Testis (tissue), 3 donors: ENCODE data around the gene PARVB. TPM values are rescaled to one million over a fixed set of nuclear protein-coding genes. Genes with fewer than 3 reads are reported as not detected.

Source experiments
- DNase-seq: peaks from one replicate; pipeline ENCODE4 v3.0.0-alpha.2; 2019
- H3K27ac ChIP-seq, 2 donors: fragments of 200-600 bp; sonication (generic); one replicate each; pipeline ENCODE4 v1.5.1; 2019
- H3K27me3 ChIP-seq: fragments of 200-600 bp; sonication (generic); one replicate; pipeline ENCODE4 v1.5.1; 2019
- H3K36me3 ChIP-seq: fragments of 200-600 bp; sonication (generic); one replicate; pipeline ENCODE4 v1.5.1; 2017; ENCODE audit warnings: low read depth; ENCODE audit errors: missing control alignments
- H3K4me1 ChIP-seq: fragments of 200-600 bp; sonication (generic); one replicate; pipeline ENCODE4 v1.5.1; 2019
- H3K4me3 ChIP-seq, 2 donors: fragments of 200-600 bp; sonication (generic); one replicate each; pipeline ENCODE4 v1.5.1; 2017 to 2019
- H3K9me3 ChIP-seq: fragments of 200-600 bp; sonication (generic); one replicate; pipeline ENCODE4 v1.5.1; 2017
- POLR2A ChIP-seq: fragments of 450-650 bp; IDR thresholded peaks from one replicate; pipeline ENCODE4 v1.6.1; 2017; ENCODE audit warnings: antibody characterized with exemption, mild to moderate bottlenecking, moderate library complexity
- WGBS, 2 donors: methylation state at CpG; one replicate each; pipeline ENCODE4 v1.1.5; 2018; 5-methylcytosine and 5-hydroxymethylcytosine counted together
- intact Hi-C: fragments of 100-400 bp; cut with DNase I; formaldehyde crosslinking; loops from one replicate; pipeline ENCODE4 v1.15.1; 2023; ENCODE audit warnings: low total_unique reads
- polyA plus RNA-seq: library from polyadenylated mRNA; stranded (reverse); fragments of 350-450 nt; fragmentation: Illumina TruSeq; extraction: RNeasy Lipid Tissue Mini Kit (QIAGEN cat#74804); gene quantifications from one replicate; pipeline ENCODE4 v1.2.3, GENCODE V29; 2014; ENCODE audit warnings: low read depth, low replicate concordance; ENCODE audit not compliant: insufficient read depth
- total RNA-seq, 2 donors: library from RNA; depleted of rRNA; stranded (reverse); fragments of >200 nt; gene quantifications; one replicate each; pipeline ENCODE4 v1.2.3, GENCODE V29; 2016
- TF ChIP-seq, protein P1 (sequence below), 3 experiments: fragments of 450-650 bp in 2 of 3; fragments of 200-600 bp in 1 of 3; sonication (generic) in 1 of 3; IDR thresholded peaks; one replicate each; pipeline ENCODE4 v1.5.1; 2016 to 2019; ENCODE audit warnings: antibody characterized with exemption in 3 of 3, mild to moderate bottlenecking in 2 of 3, moderate library complexity in 1 of 3

The PARVB gene
- total and polyA plus RNA-seq, 3 donors from 2014 or later, result 11.6 to 27.5 (median 23.7) TPM

GRCh38 chr22:43999378-43999777 lies 24.7 kb upstream of the PARVB start:
- Histone ChIP-seq H3K27me3 (no peaks in the 10 kb centered on the region), H3K36me3 (no peaks in the 10 kb centered on the region), H3K27ac (no peak overlapping the region), H3K4me1 (peaks cover 28% of the 10 kb centered on the region), H3K9me3 (no peaks in the 10 kb centered on the region), H3K4me3 (no peak overlapping the region)
- WGBS, 2 donors, result 85 to 91% methylated on average over 3 of the region's 3 CpGs
- intact Hi-C loops, result loop anchor here (5.0 kb wide), 1 partner anchor 83 kb away; no protein-coding TSS in a partner anchor
- no peak for DNase-seq
- TF ChIP-seq POLR2A, result no peak
- TF ChIP-seq, protein P1, sequence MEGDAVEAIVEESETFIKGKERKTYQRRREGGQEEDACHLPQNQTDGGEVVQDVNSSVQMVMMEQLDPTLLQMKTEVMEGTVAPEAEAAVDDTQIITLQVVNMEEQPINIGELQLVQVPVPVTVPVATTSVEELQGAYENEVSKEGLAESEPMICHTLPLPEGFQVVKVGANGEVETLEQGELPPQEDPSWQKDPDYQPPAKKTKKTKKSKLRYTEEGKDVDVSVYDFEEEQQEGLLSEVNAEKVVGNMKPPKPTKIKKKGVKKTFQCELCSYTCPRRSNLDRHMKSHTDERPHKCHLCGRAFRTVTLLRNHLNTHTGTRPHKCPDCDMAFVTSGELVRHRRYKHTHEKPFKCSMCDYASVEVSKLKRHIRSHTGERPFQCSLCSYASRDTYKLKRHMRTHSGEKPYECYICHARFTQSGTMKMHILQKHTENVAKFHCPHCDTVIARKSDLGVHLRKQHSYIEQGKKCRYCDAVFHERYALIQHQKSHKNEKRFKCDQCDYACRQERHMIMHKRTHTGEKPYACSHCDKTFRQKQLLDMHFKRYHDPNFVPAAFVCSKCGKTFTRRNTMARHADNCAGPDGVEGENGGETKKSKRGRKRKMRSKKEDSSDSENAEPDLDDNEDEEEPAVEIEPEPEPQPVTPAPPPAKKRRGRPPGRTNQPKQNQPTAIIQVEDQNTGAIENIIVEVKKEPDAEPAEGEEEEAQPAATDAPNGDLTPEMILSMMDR (IDR thresholded peaks at IDR 0.05), result no peak

GRCh38 chr22:44000123-44000522 lies 24.0 kb upstream of the PARVB start:
- Histone ChIP-seq H3K27me3 (no peaks in the 10 kb centered on the region), H3K4me3 (no peak overlapping the region), H3K9me3 (no peaks in the 10 kb centered on the region), H3K36me3 (no peaks in the 10 kb centered on the region), H3K27ac (peak overlapping the region in 1 of 2 donors; percentile 36), H3K4me1 (peaks cover 30% of the 10 kb centered on the region)
- peak; percentile 32 for DNase-seq
- intact Hi-C loops, result no loop called here
- TF ChIP-seq, protein P1 (IDR thresholded peaks at IDR 0.05), result no peak
- TF ChIP-seq POLR2A, result no peak
- WGBS, 2 donors, result 91% methylated on average over 4 of the region's 4 CpGs

DNA sequence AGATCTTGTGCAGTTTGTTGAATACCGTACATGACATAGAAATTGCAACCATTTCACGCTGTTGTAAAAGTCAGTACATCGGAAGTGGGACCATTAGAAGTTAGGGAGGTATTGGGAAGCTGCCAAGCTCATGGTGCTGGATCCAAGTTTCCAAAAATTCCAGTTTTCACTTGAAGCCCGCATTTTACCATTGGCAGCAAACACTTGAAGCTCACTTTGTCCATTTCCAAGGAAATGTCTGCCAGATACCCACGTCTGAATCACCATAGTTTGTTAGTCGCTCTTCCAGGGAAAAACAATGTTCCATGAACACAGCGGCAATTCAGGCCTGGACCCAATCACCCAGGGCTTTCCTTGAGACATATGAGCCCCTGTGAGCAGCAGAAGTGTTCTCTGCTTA lies 22.6 kb upstream of the PARVB start:
- DNase-seq, result no peak
- WGBS, 2 donors, result 76 to 83% methylated on average over 7 of the region's 7 CpGs
- Histone ChIP-seq H3K36me3 (no peaks in the 10 kb centered on the region), H3K27ac (no peak overlapping the region), H3K27me3 (no peaks in the 10 kb centered on the region), H3K9me3 (no peaks in the 10 kb centered on the region), H3K4me3 (no peak overlapping the region), H3K4me1 (peaks cover 34% of the 10 kb centered on the region)
- intact Hi-C loops, result no loop called here
- TF ChIP-seq, protein P1 (IDR thresholded peaks at IDR 0.05), result no peak
- TF ChIP-seq POLR2A, result no peak

DNA sequence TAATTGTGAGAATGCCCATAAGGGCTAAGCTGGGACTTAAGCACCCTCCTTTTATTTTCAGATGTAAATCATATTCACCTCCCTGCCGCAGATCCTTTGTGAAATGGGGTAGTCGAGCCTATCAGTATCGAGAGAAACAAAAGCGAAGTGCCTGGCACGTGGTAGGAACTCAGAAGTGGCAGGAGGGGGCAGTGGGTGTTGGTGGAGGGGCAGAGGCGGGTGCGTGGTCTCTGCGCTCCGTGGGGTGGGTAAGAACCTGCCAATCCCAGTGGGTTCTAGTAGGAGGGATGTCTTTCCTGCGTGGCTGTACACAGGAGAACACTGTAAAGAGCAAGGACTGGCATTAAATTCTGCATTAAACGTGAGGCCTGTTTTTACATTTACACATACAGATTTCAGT lies 21.8 kb upstream of the PARVB start:
- TF ChIP-seq POLR2A, result no peak
- TF ChIP-seq, protein P1 (IDR thresholded peaks at IDR 0.05), result no peak
- intact Hi-C loops, result no loop called here
- H3K27me3 ChIP-seq, result no peaks in the 10 kb centered on the region
- H3K27ac ChIP-seq, result no peak overlapping the region
- no peaks in the 10 kb centered on the region for H3K9me3 ChIP-seq
- DNase-seq, result no peak
- H3K4me3 ChIP-seq, result no peak overlapping the region
- no peaks in the 10 kb centered on the region for H3K36me3 ChIP-seq
- H3K4me1 ChIP-seq, result peaks cover 34% of the 10 kb centered on the region
- 74 to 82% methylated on average over 11 of the region's 11 CpGs for WGBS, 2 donors

- TF ChIP-seq, protein P1 (IDR thresholded peaks at IDR 0.05), result no peak
- no peak for TF ChIP-seq POLR2A
- H3K9me3 ChIP-seq, result no peaks in the 10 kb centered on the region
- no peak for DNase-seq
- H3K27me3 ChIP-seq, result no peaks in the 10 kb centered on the region
- peaks cover 34% of the 10 kb centered on the region for H3K4me1 ChIP-seq
- intact Hi-C loops, result no loop called here
- H3K36me3 ChIP-seq, result no peaks in the 10 kb centered on the region
- no peak overlapping the region for H3K4me3 ChIP-seq
- no peak overlapping the region for H3K27ac ChIP-seq
- WGBS, 2 donors, result 58 to 69% methylated on average over 8 of the region's 8 CpGs
These were observed 21.1 kb upstream of the PARVB start for GRCh38 chr22:44002997-44003396.
